ENCODE results near the gene TRDMT1. TPM values are rescaled to one million over a fixed set of nuclear protein-coding genes. Genes with fewer than 3 reads are reported as not detected.

TRDMT1 gene
- polyA plus RNA-seq, 1 donor (not counting 4 experiments of a cell fraction or from before 2014, with no cell fraction given), result 6.6 TPM

GRCh38 chr10:17144757-17145156 lies 56.7 kb downstream of the TRDMT1 start:
- H3K27me3 ChIP-seq (ENCODE audit: control insufficient read depth, extremely low read depth, insufficient read depth, low read length), result no peaks in the 10 kb centered on the region
- no peaks in the 10 kb centered on the region for H3K9me3 ChIP-seq (ENCODE audit: control insufficient read depth, low read depth, low read length)
- FAIRE-seq (no peak), DNase-seq (ENCODE audit: low read depth, low spot score) (no peak)
- H3K4me3 ChIP-seq (ENCODE audit: control insufficient read depth in 2 of 3, extremely low read depth in 1 of 3, insufficient read depth in 2 of 3, low read depth in 1 of 3, low read length in 3 of 3), result no peak overlapping the region
- dilution Hi-C loops (cut with MboI; ENCODE audit: extremely low pct_ligation_motif_present, low sequenced_read_pairs), result loop anchor here (10.0 kb wide), 1 partner anchor 290 kb away; no protein-coding TSS in a partner anchor
- H3K79me2 ChIP-seq (ENCODE audit: control insufficient read depth, insufficient read depth, low read length), result no peaks in the 10 kb centered on the region
- no peak for TF ChIP-seq CTCF (optimal IDR thresholded peaks at IDR 0.05 in 1 of 3, IDR thresholded peaks at IDR 0.05 in 1 of 3, conservative IDR thresholded peaks at IDR 0.05 in 1 of 3; ENCODE audit: extremely low read depth in 1 of 3, insufficient read depth in 2 of 3, low read length in 3 of 3)
- TF ChIP-seq EZH2 (IDR thresholded peaks at IDR 0.05; ENCODE audit: low read length), result no peak
- H3K27ac ChIP-seq (ENCODE audit: control insufficient read depth, insufficient read depth, low read length), result no peak overlapping the region
- no peak overlapping the region for H2AFZ ChIP-seq (ENCODE audit: control insufficient read depth, low read length)
- H3K9me1 ChIP-seq (ENCODE audit: control insufficient read depth, extremely low read depth, insufficient read depth, low read length), result no peaks in the 10 kb centered on the region
- no peak overlapping the region for H3K4me2 ChIP-seq (ENCODE audit: control insufficient read depth, extremely low read depth, insufficient read depth, low read depth, low read length)
- H3K36me3 ChIP-seq (ENCODE audit: control insufficient read depth in 2 of 2, extremely low read depth in 1 of 2, insufficient read depth in 2 of 2, low read length in 2 of 2), result no peaks in the 10 kb centered on the region
- no peak overlapping the region for H3K9ac ChIP-seq (ENCODE audit: control insufficient read depth, extremely low read depth, insufficient read depth, low read length)
- no peaks in the 10 kb centered on the region for H3K4me1 ChIP-seq (ENCODE audit: control insufficient read depth, extremely low read depth, insufficient read depth, low read length)
- H4K20me1 ChIP-seq (ENCODE audit: control insufficient read depth, extremely low read depth, insufficient read depth, low read length), result no peaks in the 10 kb centered on the region

- Histone ChIP-seq H3K4me1 (ENCODE audit: control insufficient read depth, extremely low read depth, insufficient read depth, low read length) (no peaks in the 10 kb centered on the region), H3K27me3 (ENCODE audit: control insufficient read depth, extremely low read depth, insufficient read depth, low read length) (no peaks in the 10 kb centered on the region), H3K36me3 (ENCODE audit: control insufficient read depth in 2 of 2, extremely low read depth in 1 of 2, insufficient read depth in 2 of 2, low read length in 2 of 2) (no peaks in the 10 kb centered on the region), H3K4me2 (ENCODE audit: control insufficient read depth, extremely low read depth, insufficient read depth, low read depth, low read length) (no peak overlapping the region), H3K9ac (ENCODE audit: control insufficient read depth, extremely low read depth, insufficient read depth, low read length) (no peak overlapping the region), H3K9me3 (ENCODE audit: control insufficient read depth, low read depth, low read length) (no peaks in the 10 kb centered on the region), H3K79me2 (ENCODE audit: control insufficient read depth, insufficient read depth, low read length) (no peaks in the 10 kb centered on the region), H3K27ac (ENCODE audit: control insufficient read depth, insufficient read depth, low read length) (no peak overlapping the region), H3K9me1 (ENCODE audit: control insufficient read depth, extremely low read depth, insufficient read depth, low read length) (no peaks in the 10 kb centered on the region), H3K4me3 (ENCODE audit: control insufficient read depth in 2 of 3, extremely low read depth in 1 of 3, insufficient read depth in 2 of 3, low read depth in 1 of 3, low read length in 3 of 3) (no peak overlapping the region), H4K20me1 (ENCODE audit: control insufficient read depth, extremely low read depth, insufficient read depth, low read length) (no peaks in the 10 kb centered on the region), H2AFZ (ENCODE audit: control insufficient read depth, low read length) (no peak overlapping the region)
- dilution Hi-C loops (cut with MboI; ENCODE audit: extremely low pct_ligation_motif_present, low sequenced_read_pairs), result loop anchor here (10.0 kb wide), 1 partner anchor 289 kb away; no protein-coding TSS in a partner anchor
- no peak for FAIRE-seq
- no peak for DNase-seq (ENCODE audit: low read depth, low spot score)
- TF ChIP-seq CTCF (optimal IDR thresholded peaks at IDR 0.05 in 1 of 3, IDR thresholded peaks at IDR 0.05 in 1 of 3, conservative IDR thresholded peaks at IDR 0.05 in 1 of 3; ENCODE audit: extremely low read depth in 1 of 3, insufficient read depth in 2 of 3, low read length in 3 of 3) (no peak), EZH2 (IDR thresholded peaks at IDR 0.05; ENCODE audit: low read length) (no peak)
Measured at GRCh38 chr10:17144032-17144431, 57.4 kb downstream of the TRDMT1 start.

Measured in keratinocyte (primary cell).